Measurements from ENCODE around the gene TMEM37.

The TMEM37 gene

DNA sequence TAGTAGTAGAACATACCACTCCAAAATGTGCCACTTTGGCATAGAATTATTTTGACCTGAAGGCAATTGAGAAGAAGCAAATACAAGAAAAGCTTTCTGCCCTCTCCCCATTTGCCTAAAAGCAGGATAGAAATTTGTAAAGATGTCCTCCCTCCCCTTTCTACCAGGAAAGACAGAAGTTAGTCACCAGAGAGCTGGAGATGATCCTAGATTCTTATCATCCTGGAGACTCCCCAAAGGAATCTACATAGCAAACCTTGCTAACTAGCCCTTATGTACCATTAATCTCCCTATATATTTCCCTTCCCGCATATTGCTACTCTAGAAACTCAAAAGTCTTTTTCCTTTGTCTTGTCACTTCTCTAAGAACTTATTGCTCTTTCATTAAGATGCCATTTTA lies 12.6 kb upstream of the TMEM37 start:
- no peak for DNase-seq (ENCODE audit: low spot score)

DNA sequence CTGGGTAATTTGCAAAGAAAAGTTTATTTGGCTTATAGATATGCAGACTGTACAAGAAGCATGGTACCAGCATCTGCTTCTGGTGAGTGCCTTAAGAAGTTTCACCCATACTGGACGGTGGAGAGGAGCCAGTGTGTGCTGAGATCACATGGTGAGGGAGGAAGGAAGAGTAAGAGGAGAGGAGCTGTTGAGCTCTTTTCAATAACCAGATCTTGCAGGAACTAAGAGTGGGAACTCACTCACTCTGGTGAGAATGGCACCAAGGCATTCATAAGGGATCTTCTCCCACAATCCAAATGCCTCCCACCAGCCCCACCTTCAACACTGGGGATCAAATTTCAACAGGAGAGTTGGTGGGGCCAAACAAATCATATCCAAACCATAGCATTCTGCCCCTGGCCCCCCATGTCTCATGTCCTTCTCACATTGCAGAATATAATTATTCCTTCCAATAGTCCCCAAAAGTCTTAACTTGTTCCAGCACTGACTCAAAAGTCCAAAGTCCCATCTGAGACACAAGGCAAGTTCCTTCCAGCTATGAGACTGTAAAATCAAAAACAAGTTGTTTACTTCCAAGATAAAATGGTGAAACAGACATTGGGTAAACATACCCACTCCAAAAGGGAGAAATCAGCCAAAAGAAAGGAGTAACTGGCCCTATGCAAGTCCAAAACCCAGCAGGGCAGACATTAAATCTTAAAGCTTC lies 11.7 kb upstream of the TMEM37 start:
- DNase-seq (ENCODE audit: low spot score), result no peak

DNA sequence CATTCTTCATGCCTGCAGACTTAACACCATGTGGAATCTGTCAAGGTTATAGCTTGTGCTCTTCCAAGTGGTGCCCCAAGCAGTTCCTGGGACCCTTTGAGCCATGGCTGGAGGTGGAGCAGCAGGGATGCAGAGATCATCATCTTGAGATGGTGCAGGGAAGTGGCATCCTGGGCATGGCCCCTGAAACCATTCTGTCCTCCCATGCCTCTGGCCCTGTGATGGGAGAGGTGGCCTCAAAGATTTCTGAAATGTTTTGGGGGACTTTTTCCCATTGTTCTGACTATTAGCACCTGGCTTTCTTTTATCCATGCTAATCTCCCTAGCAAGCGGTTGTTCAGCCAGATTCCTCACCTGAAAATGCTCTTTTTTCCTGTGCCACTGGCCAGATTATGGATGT lies 10.3 kb upstream of the TMEM37 start:
- DNase-seq (ENCODE audit: low spot score), result no peak

DNA sequence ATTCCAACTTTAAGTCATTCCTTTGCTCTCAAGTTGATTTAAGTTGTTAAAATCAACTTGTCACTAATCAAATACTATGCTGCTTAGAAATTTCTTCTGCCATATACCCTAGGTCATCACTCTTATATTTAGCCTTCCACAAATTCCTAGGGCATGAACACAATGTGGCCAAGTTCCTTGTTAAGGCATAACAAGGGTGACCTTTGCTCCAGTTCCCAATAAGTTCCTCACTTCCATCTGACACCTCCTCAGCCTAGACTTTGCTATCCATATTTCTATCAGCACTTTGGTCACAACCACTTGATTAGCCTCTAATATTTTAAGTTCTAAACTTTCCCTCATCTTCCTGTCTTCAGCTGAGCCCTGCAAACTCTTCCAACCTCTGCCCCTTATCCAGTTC lies 9.9 kb upstream of the TMEM37 start:
- DNase-seq (ENCODE audit: low spot score), result no peak

DNA sequence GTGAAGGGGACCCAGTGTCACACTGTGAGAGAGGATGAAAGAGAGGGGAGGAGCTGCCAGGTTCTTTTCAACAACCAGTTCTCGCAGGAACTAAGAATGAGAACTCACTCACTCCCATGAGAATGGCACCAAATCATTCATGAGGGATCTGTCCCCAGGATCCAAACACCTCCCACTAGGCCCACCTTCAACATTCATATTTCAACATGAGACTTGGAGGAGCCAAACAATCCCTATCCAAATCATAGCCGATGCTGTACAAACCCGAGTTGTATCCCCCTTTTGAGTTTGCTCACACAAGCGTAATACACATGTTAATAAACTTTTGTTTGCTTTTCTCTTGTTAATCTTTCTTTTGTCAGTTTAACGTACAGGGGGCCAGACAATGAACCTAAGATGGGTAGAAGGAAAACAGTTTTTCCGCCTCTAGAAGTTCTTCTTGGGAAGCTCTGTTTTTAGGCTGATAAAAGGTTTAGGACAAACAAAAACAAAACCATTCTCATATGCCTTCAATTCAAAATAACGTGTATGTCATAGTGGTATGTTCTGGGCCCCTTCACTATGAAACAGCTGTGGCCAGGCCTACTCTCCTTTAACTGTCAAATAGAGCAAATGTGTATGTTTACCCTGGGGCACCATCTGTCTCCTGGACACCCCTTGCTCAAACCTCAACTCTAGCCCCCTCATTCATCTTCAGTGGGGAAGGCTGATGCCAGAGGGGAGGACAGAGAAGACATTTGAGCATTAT lies 9.1 kb upstream of the TMEM37 start:
- DNase-seq (ENCODE audit: low spot score), result no peak

DNA sequence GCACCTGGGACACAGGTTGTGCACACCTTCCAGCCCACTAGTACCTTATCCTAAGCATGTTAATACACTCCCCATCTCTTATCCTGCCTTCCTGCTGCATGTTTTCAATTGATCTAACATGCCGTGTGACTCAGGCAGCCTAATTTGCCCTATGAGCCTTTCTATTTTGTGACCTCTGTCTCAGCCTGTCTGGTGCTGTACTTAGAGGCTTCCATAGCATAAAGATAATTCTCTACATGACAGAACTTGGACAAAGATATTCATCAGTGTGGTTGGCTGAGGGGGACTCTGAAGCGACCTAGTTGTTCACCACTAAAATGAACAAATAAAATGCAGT lies 8.6 kb upstream of the TMEM37 start:
- no peak for DNase-seq (ENCODE audit: low spot score)

DNA sequence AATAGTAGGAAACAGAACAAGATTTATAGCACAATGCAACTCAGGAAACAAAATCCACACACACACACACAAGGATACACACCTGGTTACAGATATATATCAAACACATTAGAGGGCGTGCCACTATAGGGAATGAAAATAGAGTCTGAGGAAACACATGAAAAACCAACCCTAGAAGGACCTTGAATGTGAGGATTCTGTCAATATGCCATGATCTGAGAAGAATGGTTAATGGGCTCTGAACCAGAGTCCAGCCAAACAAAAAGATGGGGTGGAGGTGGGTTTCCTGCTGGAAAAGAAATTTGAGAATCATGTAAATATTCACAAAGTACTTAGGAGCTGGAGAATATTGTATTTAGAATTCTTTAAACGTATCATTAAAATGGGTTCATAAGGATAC lies 7.8 kb upstream of the TMEM37 start:
- no peak for DNase-seq (ENCODE audit: low spot score)

DNA sequence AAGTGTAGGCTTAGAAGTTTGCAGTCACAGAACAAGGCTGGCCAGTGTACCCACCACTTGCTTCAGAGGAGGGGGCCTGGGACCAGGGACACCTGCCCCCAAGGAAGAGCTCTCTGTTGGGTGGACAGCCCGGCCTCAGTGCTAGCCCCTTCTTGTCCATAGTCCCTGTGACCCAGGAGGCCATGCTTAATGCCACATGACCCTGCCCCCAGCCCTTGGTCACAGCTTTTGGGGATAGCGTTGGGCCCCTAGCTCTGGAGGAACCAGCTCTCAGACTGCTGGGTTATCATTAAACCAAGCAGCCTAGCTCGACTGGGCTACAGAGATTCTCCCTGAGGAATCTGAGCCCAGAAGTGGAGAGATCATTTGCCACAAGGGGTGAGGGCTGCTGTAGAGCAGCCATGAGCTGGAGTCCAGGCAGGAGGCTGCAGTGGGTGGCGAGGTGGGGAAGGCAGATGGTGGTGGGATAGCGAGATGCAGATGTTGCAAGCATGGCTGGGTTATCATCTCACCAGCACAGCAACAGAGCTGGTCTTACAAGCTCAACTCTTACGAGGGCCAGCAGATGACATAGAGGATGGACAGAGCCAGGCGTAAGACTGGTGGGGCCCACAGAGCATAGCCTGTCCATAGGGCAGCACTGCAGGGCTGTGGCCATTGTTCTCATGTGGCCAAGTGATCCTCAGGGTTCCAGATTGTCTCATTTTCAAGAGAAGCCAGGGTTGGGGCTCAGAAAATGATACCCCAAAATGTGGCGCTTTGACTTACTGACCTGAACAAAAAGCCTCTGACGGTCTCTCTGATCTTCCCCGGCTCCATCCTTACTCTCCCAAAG lies 7.2 kb upstream of the TMEM37 start:
- no peak for DNase-seq (ENCODE audit: low spot score)

DNA sequence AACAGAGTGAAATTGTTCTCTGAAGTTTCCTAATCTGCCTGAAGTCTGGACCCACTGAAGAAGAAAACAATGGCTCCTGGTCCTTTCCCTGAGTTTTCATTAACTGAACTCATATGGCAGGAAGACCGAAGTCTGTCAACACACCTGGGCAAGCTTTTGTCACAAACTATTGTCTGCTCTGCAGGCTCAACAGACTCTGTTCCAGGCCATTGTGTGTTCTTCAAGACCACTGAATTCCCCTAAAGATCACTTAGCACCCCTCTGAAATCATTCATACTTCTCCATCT lies 6.6 kb upstream of the TMEM37 start:
- no peak for DNase-seq (ENCODE audit: low spot score)

DNA sequence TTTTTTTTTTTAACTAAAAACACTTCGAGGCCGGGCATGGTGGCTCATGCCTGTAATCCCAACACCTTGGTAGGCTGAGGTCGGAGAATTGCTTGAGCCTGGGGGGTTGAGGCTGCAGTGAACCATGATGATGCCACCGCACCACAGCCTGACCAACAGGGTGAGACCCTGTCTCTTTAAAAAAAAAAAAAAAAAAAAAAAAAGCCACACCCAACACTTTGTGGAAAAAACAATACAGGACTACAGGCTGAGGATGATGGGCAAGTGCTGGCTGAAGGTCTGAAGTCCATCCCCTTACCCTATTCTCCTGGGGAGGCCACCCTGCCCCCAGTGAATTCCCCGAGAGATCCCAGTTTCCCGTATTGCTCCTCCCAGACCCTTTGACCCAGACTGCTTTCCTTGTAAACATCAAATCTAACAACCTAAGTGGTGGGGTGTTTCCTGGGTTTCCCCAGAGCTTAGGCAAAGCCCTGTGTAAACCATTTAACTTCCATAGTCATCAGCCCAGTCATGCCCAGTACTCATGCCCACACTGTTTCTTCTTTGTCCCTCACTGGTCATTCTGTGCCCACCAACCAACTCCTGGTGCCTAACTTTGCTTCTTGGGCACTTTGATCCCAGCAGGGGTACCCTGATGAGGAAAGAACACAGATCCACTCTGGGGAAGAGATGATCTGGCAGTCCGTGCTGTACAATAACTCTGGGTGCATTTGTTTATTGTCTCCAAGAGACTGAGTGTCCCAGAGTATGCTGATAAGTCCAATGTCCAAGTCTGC lies 5.8 kb upstream of the TMEM37 start:
- DNase-seq (ENCODE audit: low spot score), result no peak

DNA sequence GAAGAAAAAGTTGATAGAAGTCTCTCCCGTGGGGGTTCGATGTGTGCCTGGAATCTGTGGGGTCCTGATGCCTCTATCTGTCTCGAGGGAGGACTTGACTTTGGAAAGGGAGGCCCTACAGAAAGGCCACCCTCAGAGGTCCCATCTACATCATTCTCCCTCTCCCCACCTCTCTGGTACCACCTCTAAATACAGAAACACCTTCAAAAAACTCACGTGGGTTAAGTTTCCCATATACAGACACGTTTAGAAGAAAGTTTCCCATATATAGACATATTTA lies 5.3 kb upstream of the TMEM37 start:
- no peak for DNase-seq (ENCODE audit: low spot score)

DNA sequence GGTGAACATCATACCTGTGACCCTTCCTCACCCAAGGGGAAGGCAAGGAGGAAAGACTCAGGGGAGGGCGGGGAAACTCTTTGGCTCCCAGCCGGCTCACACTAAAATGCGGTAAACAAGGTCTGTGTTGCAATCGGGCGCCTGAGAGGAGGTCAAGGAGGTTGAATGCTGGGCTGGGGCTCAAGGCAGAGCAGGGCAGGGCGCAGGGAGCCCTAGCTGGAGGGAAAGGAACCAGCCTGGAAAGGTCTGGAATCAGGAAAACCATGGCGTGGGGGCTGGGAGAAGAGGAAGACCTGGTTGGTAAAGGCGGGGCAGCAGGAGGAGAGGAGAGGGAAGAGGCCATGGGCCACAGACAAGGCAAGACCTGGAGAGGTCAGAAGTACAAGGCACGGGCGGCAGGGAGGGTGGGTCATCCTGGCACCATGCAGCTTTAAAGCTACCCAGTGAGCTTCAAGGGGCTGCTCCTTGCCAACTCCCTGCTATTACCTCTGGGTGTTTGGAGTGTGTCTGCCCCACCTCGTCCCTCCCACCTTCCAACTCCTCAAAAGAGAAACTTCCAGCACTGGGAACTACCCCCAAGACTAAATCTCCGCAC lies 4.8 kb upstream of the TMEM37 start:
- no peak for DNase-seq (ENCODE audit: low spot score)

DNA sequence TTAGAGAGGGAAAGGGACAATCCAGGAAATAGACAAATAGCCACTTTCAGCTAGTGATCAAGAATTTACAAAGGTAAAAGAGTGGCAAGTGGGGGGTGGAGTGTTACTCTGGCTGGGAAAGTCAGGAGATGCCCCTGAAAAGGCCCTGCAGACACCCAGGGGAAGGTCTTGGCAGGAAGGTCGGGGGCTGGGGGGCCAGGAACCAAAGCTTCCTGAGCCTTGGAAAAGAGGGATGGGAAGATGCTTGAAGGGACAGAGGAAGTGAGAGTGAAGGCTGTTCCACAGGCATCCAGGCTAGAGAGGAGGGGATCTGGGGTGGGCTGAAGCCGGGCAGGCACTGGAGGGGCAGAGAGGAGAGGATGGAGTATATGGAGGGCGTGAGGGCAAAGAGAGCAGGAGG lies 3.9 kb upstream of the TMEM37 start:
- no peak for DNase-seq (ENCODE audit: low spot score)

DNA sequence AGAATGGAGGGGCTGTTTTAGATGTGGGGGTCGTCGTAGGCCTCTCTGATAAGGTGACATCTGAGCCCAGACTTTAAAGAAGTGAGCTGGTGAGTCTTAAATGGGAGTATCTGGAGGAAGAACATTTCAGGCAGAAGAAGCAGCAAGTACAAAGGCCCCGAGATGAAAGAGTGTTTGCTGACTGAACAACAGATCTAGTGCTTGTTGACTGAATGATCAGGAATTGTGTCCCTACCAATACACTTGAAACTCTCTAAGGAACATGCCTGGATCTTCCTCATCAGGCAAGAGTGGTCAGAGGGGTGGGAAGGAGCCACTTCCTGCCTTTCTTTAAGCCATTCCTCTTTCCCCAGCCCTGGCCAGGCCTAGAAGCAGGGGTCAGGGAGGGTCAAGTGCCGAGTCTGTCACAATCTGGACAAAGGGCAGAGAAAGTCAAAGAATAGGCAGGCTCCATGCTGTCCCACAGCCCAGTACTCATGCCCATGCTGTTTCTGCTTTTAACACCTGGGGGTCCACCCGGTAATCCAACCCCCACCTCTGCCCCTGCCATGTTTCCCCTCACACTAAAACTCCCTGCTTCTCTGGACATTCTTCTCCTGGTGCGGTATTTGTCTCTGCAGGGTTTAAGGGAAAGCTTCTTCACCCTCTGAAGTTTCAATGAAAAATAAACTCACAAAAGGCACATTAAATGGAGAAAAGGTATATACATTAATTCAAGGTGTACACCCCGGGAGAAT lies 3.0 kb upstream of the TMEM37 start:
- no peak for DNase-seq (ENCODE audit: low spot score)

DNA sequence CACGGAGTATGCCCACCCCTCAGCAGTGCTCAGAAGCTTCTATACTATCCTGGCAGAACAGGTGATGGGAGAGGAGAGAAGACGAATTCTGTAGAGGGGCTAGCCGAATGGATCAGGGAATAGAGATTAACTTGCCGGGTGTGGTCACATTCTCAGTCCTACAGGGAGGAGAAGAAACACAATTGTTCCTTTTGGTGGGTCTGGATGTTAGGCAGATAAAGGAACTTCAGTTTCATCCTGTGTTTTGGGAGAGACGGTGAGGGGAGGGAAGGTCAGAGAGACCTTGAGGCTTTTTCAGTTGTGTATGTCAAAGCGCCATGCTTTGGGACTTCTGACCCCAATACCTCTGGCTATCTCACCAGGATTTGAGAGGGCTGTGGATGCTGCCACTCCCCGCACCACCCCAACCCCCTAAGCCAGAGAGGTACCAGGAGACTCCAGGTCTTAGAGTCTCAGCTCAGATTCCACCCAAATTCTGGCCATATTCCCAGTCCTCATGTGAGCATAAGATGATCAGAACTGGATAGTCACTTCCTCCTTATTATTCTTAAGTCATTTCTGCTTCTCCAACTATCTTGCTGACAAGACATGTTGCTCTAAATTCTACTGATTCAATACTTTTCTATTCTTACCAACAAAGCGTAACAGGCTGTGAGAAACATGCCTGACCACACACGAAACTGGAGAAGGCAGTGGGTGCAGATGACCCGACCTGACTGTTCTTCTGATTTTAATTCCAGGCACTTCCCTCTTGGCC lies 2.3 kb upstream of the TMEM37 start:
- DNase-seq (ENCODE audit: low spot score), result peak; percentile 13

DNA sequence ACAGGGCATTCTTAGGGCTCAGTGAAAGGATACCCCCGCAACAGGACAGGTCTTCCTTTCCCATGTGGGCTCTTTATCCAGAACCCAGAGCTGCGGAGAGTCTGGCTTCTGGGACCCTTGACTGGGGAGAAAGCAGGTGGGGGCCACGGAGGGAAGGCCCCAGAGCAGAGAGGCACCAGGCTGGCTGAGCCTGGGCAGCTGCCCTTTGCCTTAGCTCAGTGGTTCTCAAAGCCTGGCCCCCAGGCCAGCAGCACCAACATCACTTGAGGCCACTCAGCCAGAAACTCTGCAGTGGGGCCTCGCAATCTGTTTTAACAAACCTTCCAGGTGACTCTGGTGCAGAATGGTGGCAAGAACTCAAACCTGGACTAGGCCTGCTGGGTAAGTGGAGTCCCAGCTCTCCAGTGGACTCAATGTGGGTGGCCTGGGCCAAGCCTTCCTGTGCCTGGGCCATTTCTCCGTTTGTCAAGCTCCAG lies 1.6 kb upstream of the TMEM37 start:
- no peak for DNase-seq (ENCODE audit: low spot score)

DNA sequence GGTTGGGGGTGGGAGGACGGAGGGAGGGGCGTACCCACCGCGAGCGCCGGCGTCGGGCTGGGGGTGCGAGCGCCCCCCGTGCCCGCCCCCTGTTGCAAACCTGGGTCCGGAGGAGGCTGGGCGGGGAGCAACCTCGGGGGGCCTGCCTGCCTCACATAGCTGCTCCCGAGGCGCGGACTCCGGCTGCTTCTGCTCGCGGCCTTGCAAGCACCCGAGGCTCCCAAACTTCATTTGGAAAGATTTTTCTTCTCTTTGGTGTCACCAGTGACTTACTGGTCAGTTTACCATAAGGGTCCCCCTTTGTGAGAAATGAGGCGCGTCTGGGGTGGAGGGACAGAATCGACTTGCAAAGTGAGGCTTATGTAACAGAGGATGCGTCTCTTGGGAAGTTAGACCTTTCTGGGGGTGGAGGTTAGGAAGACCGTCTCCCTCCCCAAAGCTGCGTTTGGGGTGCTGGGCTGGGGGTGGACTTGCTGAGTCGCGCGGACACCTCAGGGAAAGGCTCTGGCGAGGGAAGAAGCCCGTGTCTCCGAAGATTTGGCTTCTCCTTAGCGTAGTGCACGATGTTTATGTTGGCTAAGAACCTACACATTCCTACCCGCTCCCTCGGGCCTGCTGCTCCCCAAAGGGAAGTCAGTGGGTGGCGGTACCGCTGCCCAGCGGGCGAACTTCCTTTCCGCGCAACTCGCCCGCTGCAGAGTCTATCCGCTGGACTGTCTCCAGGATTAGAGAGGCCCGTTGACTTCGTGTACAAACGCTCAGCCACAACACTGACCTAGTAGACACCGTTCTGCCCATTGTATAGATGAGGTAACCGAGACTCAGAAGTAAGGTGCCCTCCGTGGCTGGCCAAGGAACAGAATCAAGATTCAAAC lies 559 bp downstream of the TMEM37 start:
- peak; percentile 25 for DNase-seq (ENCODE audit: low spot score)

DNA sequence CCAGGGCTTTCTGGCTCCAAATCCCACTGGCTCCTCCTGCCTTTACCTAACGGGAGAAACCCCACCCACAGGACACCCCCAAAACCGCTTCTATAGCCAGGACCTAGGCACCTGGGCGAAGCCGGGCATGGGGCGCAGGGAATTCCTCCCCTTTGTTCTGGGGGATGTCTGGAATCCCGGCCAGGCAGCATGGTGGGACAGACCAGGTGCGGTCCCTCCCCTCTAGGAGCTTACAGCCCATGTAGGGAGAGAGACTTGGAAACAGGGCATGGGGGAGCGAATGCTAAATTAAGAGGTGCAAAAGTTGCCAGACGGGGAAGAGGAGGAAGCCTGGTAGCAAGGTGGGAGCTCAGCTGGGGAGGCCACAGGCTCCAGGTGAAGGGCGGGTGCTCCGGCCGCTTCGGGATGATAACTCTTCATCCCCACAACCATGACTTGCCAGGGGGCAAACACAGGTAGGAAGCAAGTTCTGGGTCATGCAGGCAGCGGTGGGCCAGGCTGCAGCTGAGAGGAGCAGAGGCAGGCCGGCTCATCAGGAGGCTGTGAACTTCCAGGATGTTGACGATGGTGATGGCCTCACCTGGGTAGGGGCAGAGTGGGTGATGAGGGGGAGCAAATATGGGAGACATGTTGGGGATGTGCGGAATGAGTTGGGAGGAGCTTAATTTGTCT lies 1.3 kb downstream of the TMEM37 start:
- DNase-seq (ENCODE audit: low spot score), result no peak

DNA sequence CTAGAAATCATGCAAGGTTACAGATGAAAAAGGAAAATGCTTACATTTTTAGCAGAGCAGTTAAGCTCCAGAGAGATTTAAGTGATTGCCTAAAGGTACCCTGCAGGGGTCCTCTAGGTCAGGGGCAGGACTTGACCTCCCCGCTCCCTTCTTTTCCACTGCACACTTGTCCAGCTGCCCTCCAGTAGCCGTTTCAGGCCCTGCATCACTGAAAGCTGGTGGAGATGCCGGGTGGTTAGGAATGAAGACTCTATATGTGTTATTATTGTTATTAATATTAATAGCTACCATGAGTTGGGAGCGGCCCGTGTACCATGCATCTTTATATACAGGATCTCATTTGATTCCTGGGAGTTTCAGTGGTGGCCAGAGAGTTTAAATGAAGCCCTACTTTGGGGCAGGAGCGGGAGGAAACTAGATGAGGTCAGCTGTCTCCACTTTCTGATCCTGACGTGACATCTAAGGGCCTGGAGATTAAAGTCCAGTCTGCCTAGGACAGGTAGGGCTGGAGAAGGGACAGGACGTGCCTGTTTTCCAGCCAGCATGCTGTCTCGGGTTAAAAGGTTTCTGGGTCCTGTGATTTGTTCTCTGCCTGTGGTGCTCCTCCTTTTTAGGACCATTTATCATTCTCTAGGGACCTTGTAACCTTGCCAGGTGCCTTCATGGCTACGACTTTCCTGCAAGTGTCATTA lies 2.1 kb downstream of the TMEM37 start:
- no peak for DNase-seq (ENCODE audit: low spot score)

All from globus pallidus (tissue), 1 donor.